SK-N-SH treated with all-trans-retinoic acid at 6 μM for 48 hours (cell line): ENCODE measurements around the gene PTPN6.

Source experiments
- ATAC-seq: fragments of 200-7000 bp; cut with Tn5 transposase; 3 replicates; pipeline ENCODE4 v1.9.1; 2020; ENCODE audit warnings: mild to moderate bottlenecking, moderate library complexity
- ARNTL ChIP-seq: fragments of 450-650 bp; formaldehyde crosslinking; IDR thresholded peaks from 2 replicates; pipeline ENCODE4 v1.5.0; 2020; ENCODE audit warnings: low read depth, mild to moderate bottlenecking, moderate library complexity, borderline replicate concordance
- BACH2 ChIP-seq: fragments of 250-450 bp; sonication (Bioruptor Pico); IDR thresholded peaks from 2 replicates; pipeline ENCODE4 v1.9.0; 2021; ENCODE audit warnings: mild to moderate bottlenecking, borderline replicate concordance
- ESRRG ChIP-seq: fragments of 250-450 bp; sonication (Bioruptor Pico); IDR thresholded peaks from 2 replicates; pipeline ENCODE4 v1.6.1; 2021; ENCODE audit warnings: mild to moderate bottlenecking
- GLIS3 ChIP-seq: fragments of 250-450 bp; sonication (Bioruptor Pico); IDR thresholded peaks from 2 replicates; pipeline ENCODE4 v1.5.0; 2020; ENCODE audit warnings: mild to moderate bottlenecking, moderate library complexity
- ISL1 ChIP-seq: fragments of 250-450 bp; sonication (Bioruptor Pico); IDR thresholded peaks from 2 replicates; pipeline ENCODE4 v2.1.2; 2022; ENCODE audit warnings: mild to moderate bottlenecking, moderate library complexity
- PPARA ChIP-seq: fragments of 250-450 bp; sonication (Bioruptor Pico); IDR thresholded peaks from 2 replicates; pipeline ENCODE4 v1.5.0; 2020; ENCODE audit warnings: mild to moderate bottlenecking, borderline replicate concordance
- RARB ChIP-seq: fragments of 250-450 bp; sonication (Bioruptor Pico); IDR thresholded peaks from 2 replicates; pipeline ENCODE4 v1.8.0; 2021; ENCODE audit warnings: mild to moderate bottlenecking, moderate library complexity
- SNAI2 ChIP-seq: fragments of 250-450 bp; sonication (Bioruptor Pico); IDR thresholded peaks from 2 replicates; pipeline ENCODE4 v1.5.0; 2020; ENCODE audit warnings: mild to moderate bottlenecking, moderate library complexity
- TCF4 ChIP-seq: fragments of 250-450 bp; sonication (Bioruptor Pico); IDR thresholded peaks from 2 replicates; pipeline ENCODE4 v1.8.0; 2021; ENCODE audit warnings: mild to moderate bottlenecking, moderate library complexity, borderline replicate concordance
- TOX ChIP-seq: fragments of 250-450 bp; sonication (Bioruptor Pico); IDR thresholded peaks from 2 replicates; pipeline ENCODE4 v1.8.0; 2021; ENCODE audit warnings: mild to moderate bottlenecking, moderate library complexity, borderline replicate concordance
- ZC3H10 ChIP-seq: fragments of 250-450 bp; sonication (Bioruptor Pico); IDR thresholded peaks from 2 replicates; pipeline ENCODE4 v1.5.1; 2021; ENCODE audit warnings: mild to moderate bottlenecking, moderate library complexity
- ZFP3 ChIP-seq: fragments of 250-450 bp; sonication (Bioruptor Pico); IDR thresholded peaks from 2 replicates; pipeline ENCODE4 v1.5.0; 2020; ENCODE audit warnings: mild to moderate bottlenecking, moderate library complexity
- ZFP30 ChIP-seq: fragments of 450-650 bp; formaldehyde crosslinking; IDR thresholded peaks from 2 replicates; pipeline ENCODE4 v1.5.0; 2022; ENCODE audit warnings: mild to moderate bottlenecking, moderate library complexity
- ZNF565 ChIP-seq: fragments of 450-650 bp; formaldehyde crosslinking; conservative IDR thresholded peaks from 2 replicates; pipeline ENCODE4 v1.5.0; 2020; ENCODE audit warnings: low read depth, mild to moderate bottlenecking, moderate library complexity
- ZNF70 ChIP-seq: fragments of 450-650 bp; formaldehyde crosslinking; IDR thresholded peaks from 2 replicates; pipeline ENCODE4 v1.5.0; 2020; ENCODE audit warnings: mild to moderate bottlenecking, moderate library complexity
- ZNF8 ChIP-seq: fragments of 450-650 bp; formaldehyde crosslinking; IDR thresholded peaks from 2 replicates; pipeline ENCODE4 v1.5.0; 2020; ENCODE audit warnings: mild to moderate bottlenecking, moderate library complexity
- TF ChIP-seq, protein P1 (sequence below): fragments of 250-450 bp; sonication (Bioruptor Pico); IDR thresholded peaks from 2 replicates; pipeline ENCODE4 v1.8.0; 2020; ENCODE audit warnings: mild to moderate bottlenecking, moderate library complexity, borderline replicate concordance
- TF ChIP-seq, protein P2 (sequence below): fragments of 250-450 bp; sonication (Bioruptor Pico); IDR thresholded peaks from 2 replicates; pipeline ENCODE4 v1.5.1; 2021; ENCODE audit warnings: mild to moderate bottlenecking, moderate library complexity
- TF ChIP-seq, protein P3 (sequence below): fragments of 250-450 bp; sonication (Bioruptor Pico); IDR thresholded peaks from 2 replicates; pipeline ENCODE4 v1.5.1; 2020; ENCODE audit warnings: low read depth, mild to moderate bottlenecking, moderate library complexity

Gene PTPN6

DNA sequence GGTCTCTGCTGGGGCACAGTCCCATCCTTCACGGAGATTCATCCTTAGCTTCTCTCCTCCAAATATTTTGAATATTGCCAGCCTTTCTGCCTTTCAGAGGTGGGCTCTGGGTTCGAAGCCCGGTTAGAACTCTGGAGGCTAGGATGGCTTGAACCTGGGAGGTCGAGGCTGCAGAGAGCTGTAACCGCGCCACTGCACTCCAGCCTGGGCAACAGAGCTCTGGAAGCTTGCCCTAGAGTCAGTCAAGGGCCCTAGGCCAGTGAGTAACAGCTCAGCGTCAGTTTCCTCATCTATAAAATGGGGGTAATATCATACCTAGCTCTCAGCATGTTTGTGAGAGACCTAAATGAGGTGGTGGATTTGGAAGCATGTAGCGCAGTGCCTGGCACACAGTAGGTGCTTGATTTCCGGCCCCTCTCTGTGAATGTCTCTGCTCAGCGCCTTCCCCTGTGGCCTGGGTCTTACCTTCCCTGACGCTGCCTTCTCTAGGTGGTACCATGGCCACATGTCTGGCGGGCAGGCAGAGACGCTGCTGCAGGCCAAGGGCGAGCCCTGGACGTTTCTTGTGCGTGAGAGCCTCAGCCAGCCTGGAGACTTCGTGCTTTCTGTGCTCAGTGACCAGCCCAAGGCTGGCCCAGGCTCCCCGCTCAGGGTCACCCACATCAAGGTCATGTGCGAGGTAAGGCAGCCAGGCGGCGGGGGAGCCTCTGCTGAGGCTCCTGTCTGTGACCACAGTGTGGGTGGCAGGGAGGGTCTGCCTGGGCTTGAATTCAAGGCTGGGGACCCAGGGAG lies 3.4 kb downstream of the PTPN6 start:
- no peak for ATAC-seq
- TF ChIP-seq ZFP30 (CRISPR knock-in tag) = no peak
- TF ChIP-seq ZNF8 (CRISPR knock-in tag) = no peak
- TF ChIP-seq ZNF565 (CRISPR knock-in tag) = no peak
- TF ChIP-seq, protein P1, sequence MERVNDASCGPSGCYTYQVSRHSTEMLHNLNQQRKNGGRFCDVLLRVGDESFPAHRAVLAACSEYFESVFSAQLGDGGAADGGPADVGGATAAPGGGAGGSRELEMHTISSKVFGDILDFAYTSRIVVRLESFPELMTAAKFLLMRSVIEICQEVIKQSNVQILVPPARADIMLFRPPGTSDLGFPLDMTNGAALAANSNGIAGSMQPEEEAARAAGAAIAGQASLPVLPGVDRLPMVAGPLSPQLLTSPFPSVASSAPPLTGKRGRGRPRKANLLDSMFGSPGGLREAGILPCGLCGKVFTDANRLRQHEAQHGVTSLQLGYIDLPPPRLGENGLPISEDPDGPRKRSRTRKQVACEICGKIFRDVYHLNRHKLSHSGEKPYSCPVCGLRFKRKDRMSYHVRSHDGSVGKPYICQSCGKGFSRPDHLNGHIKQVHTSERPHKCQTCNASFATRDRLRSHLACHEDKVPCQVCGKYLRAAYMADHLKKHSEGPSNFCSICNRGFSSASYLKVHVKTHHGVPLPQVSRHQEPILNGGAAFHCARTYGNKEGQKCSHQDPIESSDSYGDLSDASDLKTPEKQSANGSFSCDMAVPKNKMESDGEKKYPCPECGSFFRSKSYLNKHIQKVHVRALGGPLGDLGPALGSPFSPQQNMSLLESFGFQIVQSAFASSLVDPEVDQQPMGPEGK (CRISPR knock-in tag) = no peak
- no peak for TF ChIP-seq ZFP3 (CRISPR knock-in tag)
- no peak for TF ChIP-seq ZC3H10 (CRISPR knock-in tag)
- TF ChIP-seq BACH2 (CRISPR knock-in tag) = no peak
- TF ChIP-seq ZNF70 = no peak
- TF ChIP-seq, protein P2, sequence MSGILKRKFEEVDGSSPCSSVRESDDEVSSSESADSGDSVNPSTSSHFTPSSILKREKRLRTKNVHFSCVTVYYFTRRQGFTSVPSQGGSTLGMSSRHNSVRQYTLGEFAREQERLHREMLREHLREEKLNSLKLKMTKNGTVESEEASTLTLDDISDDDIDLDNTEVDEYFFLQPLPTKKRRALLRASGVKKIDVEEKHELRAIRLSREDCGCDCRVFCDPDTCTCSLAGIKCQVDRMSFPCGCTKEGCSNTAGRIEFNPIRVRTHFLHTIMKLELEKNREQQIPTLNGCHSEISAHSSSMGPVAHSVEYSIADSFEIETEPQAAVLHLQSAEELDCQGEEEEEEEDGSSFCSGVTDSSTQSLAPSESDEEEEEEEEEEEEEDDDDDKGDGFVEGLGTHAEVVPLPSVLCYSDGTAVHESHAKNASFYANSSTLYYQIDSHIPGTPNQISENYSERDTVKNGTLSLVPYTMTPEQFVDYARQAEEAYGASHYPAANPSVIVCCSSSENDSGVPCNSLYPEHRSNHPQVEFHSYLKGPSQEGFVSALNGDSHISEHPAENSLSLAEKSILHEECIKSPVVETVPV (CRISPR knock-in tag) = no peak
- TF ChIP-seq ISL1 = no peak
- TF ChIP-seq PPARA (CRISPR knock-in tag) = no peak
- TF ChIP-seq, all 23 proteins: peak for 0

DNA sequence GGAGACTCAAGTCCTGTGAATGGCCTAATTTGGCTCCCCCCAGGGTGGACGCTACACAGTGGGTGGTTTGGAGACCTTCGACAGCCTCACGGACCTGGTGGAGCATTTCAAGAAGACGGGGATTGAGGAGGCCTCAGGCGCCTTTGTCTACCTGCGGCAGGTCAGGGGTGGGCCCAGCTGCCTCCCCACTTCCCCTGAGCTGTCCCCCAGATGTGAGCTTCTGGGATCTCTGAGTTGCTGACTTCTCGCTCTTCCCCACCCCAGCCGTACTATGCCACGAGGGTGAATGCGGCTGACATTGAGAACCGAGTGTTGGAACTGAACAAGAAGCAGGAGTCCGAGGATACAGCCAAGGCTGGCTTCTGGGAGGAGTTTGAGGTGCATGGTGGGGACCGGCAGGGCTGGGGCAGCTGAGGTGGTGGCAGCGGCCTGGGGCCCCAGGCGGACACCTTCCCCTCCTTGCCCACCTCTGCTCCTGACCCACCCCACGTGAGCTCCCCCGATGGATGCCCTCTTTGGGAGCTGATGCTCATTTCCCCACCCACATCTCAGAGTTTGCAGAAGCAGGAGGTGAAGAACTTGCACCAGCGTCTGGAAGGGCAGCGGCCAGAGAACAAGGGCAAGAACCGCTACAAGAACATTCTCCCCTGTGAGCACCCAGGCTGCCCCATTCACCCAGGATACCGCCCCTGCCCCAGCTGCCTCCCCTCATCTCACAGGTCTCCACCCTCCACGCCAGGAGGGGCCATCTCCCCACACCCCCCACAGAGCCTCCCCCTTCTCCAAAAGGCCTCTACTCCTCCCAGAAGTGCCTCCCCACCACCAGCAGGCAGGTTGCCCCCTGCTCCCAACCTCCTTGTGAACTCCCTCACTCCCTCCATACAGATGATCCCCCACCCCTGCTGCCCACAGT lies 4.2 kb downstream of the PTPN6 start:
- no peak for ATAC-seq
- no peak for TF ChIP-seq ZNF8 (CRISPR knock-in tag)
- no peak for TF ChIP-seq ESRRG (CRISPR knock-in tag)
- TF ChIP-seq PPARA (CRISPR knock-in tag) = no peak
- TF ChIP-seq ZC3H10 (CRISPR knock-in tag) = no peak
- TF ChIP-seq, protein P1 (CRISPR knock-in tag) = no peak
- TF ChIP-seq ZFP30 (CRISPR knock-in tag) = no peak
- TF ChIP-seq, protein P3, sequence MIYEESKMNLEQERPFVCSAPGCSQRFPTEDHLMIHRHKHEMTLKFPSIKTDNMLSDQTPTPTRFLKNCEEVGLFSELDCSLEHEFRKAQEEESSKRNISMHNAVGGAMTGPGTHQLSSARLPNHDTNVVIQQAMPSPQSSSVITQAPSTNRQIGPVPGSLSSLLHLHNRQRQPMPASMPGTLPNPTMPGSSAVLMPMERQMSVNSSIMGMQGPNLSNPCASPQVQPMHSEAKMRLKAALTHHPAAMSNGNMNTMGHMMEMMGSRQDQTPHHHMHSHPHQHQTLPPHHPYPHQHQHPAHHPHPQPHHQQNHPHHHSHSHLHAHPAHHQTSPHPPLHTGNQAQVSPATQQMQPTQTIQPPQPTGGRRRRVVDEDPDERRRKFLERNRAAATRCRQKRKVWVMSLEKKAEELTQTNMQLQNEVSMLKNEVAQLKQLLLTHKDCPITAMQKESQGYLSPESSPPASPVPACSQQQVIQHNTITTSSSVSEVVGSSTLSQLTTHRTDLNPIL (CRISPR knock-in tag) = no peak
- no peak for TF ChIP-seq ARNTL (CRISPR knock-in tag)
- no peak for TF ChIP-seq BACH2 (CRISPR knock-in tag)
- no peak for TF ChIP-seq TOX (CRISPR knock-in tag)
- no peak for TF ChIP-seq SNAI2 (CRISPR knock-in tag)
- no peak for TF ChIP-seq RARB (CRISPR knock-in tag)
- TF ChIP-seq GLIS3 = no peak
- TF ChIP-seq TCF4 (CRISPR knock-in tag) = no peak
- TF ChIP-seq, protein P2 (CRISPR knock-in tag) = no peak
